Measurements from ENCODE around the gene ATXN10.
A peak's percentile ranks its signal among the peaks of the same experiment; 100 is the strongest.

Gene ATXN10

GRCh38 chr22:45693835-45694234, 22.2 kb downstream of the ATXN10 start:
- H3F3A ChIP-seq (ENCODE audit: insufficient read depth, low read length): no peaks in the 10 kb centered on the region; the same call in 1 of the 2 replicates

GRCh38 chr22:45696227-45696626, 24.6 kb downstream of the ATXN10 start:
- no peak overlapping the region for H3K9ac ChIP-seq (ENCODE audit: low read length)
- peaks cover 94% of the 10 kb centered on the region for H3K36me3 ChIP-seq (ENCODE audit: insufficient read depth, low read length)
- no peak overlapping the region for H2AFZ ChIP-seq (ENCODE audit: low read length)
- peak overlapping the region; percentile 5 for H3K27ac ChIP-seq (ENCODE audit: low read depth, low read length, poor library complexity, severe bottlenecking)
- H3K4me1 ChIP-seq (ENCODE audit: insufficient read depth, low read length, severe bottlenecking): peaks cover 14% of the 10 kb centered on the region
- no peak overlapping the region for H3K4me3 ChIP-seq (ENCODE audit: low read depth, low read length, poor library complexity, severe bottlenecking)
- H4K20me1 ChIP-seq (ENCODE audit: insufficient read depth, low read length): no peaks in the 10 kb centered on the region
- TF ChIP-seq EZH2 (IDR thresholded peaks at IDR 0.05; ENCODE audit: borderline replicate concordance, low read length): no peak
- no peak for TF ChIP-seq CTCF (IDR thresholded peaks at IDR 0.05; ENCODE audit: low read length)
- no peaks in the 10 kb centered on the region; the same call in 1 of the 2 replicates for H3F3A ChIP-seq (ENCODE audit: insufficient read depth, low read length)
- H3K9me3 ChIP-seq (ENCODE audit: low read length): no peaks in the 10 kb centered on the region
- H3K4me2 ChIP-seq (ENCODE audit: low read length): no peak overlapping the region
- H3K79me2 ChIP-seq (ENCODE audit: insufficient read depth, low read length): peaks cover 11% of the 10 kb centered on the region
- H3K27me3 ChIP-seq (ENCODE audit: insufficient read depth, low read length): no peaks in the 10 kb centered on the region
- H3K9me2 ChIP-seq (ENCODE audit: low read depth, low read length): no peaks in the 10 kb centered on the region

More at GRCh38 chr22:45693835-45694234, 22.2 kb downstream of the ATXN10 start:
- H3K4me1 ChIP-seq (ENCODE audit: insufficient read depth, low read length, severe bottlenecking): peaks cover 14% of the 10 kb centered on the region
- no peak overlapping the region for H3K27ac ChIP-seq (ENCODE audit: low read depth, low read length, poor library complexity, severe bottlenecking)
- no peaks in the 10 kb centered on the region for H3K9me2 ChIP-seq (ENCODE audit: low read depth, low read length)
- no peaks in the 10 kb centered on the region for H4K20me1 ChIP-seq (ENCODE audit: insufficient read depth, low read length)
- no peaks in the 10 kb centered on the region for H3K9me3 ChIP-seq (ENCODE audit: low read length)
- H3K4me3 ChIP-seq (ENCODE audit: low read depth, low read length, poor library complexity, severe bottlenecking): no peak overlapping the region
- no peak overlapping the region for H2AFZ ChIP-seq (ENCODE audit: low read length)
- H3K4me2 ChIP-seq (ENCODE audit: low read length): no peak overlapping the region
- TF ChIP-seq CTCF (IDR thresholded peaks at IDR 0.05; ENCODE audit: low read length) (no peak), EZH2 (IDR thresholded peaks at IDR 0.05; ENCODE audit: borderline replicate concordance, low read length) (no peak)
- peaks cover 28% of the 10 kb centered on the region for H3K79me2 ChIP-seq (ENCODE audit: insufficient read depth, low read length)
- H3K9ac ChIP-seq (ENCODE audit: low read length): no peak overlapping the region
- H3K27me3 ChIP-seq (ENCODE audit: insufficient read depth, low read length): no peaks in the 10 kb centered on the region
- peaks cover 97% of the 10 kb centered on the region for H3K36me3 ChIP-seq (ENCODE audit: insufficient read depth, low read length)

- Histone ChIP-seq H3K36me3 (ENCODE audit: insufficient read depth, low read length) (peaks cover 94% of the 10 kb centered on the region), H3K4me1 (ENCODE audit: insufficient read depth, low read length, severe bottlenecking) (peaks cover 14% of the 10 kb centered on the region), H3K9me2 (ENCODE audit: low read depth, low read length) (no peaks in the 10 kb centered on the region), H3K9me3 (ENCODE audit: low read length) (no peaks in the 10 kb centered on the region), H2AFZ (ENCODE audit: low read length) (no peak overlapping the region), H3K27me3 (ENCODE audit: insufficient read depth, low read length) (no peaks in the 10 kb centered on the region), H3K79me2 (ENCODE audit: insufficient read depth, low read length) (peaks cover 11% of the 10 kb centered on the region), H3K27ac (ENCODE audit: low read depth, low read length, poor library complexity, severe bottlenecking) (no peak overlapping the region), H3K4me2 (ENCODE audit: low read length) (no peak overlapping the region), H3F3A (ENCODE audit: insufficient read depth, low read length) (no peaks in the 10 kb centered on the region; the same call in 1 of the 2 replicates), H4K20me1 (ENCODE audit: insufficient read depth, low read length) (no peaks in the 10 kb centered on the region), H3K4me3 (ENCODE audit: low read depth, low read length, poor library complexity, severe bottlenecking) (no peak overlapping the region), H3K9ac (ENCODE audit: low read length) (no peak overlapping the region)
- no peak for TF ChIP-seq EZH2 (IDR thresholded peaks at IDR 0.05; ENCODE audit: borderline replicate concordance, low read length)
- TF ChIP-seq CTCF (IDR thresholded peaks at IDR 0.05; ENCODE audit: low read length): no peak
Measured at GRCh38 chr22:45698094-45698493, 26.5 kb downstream of the ATXN10 start.

Data from OCI-LY1 (cell line).